Mucosa of descending colon (tissue), 3 donors: Measurements from ENCODE around the gene SLCO1B3. TPM values are rescaled to one million over a fixed set of nuclear protein-coding genes. Genes with fewer than 3 reads are reported as not detected.

Source experiments
- ATAC-seq: fragments of 200-7000 bp; cut with Tn5 transposase; one replicate; pipeline ENCODE4 v1.9.1; 2020; ENCODE audit warnings: mild to moderate bottlenecking, moderate library complexity
- DNase-seq, 3 donors: peaks; one replicate each; pipeline ENCODE4 v3.0.0-alpha.2; 2020
- H3K36me3 ChIP-seq: fragments of 200-600 bp; one replicate; pipeline ENCODE4 v1.8.0; 2021; ENCODE audit warnings: low read depth, mild to moderate bottlenecking
- H3K4me1 ChIP-seq: fragments of 200-600 bp; one replicate; pipeline ENCODE4 v1.8.0; 2021; ENCODE audit warnings: low read depth, mild to moderate bottlenecking
- H3K4me3 ChIP-seq: fragments of 200-600 bp; one replicate; pipeline ENCODE4 v1.8.0; 2021; ENCODE audit warnings: mild to moderate bottlenecking
- H3K9me3 ChIP-seq: fragments of 200-600 bp; one replicate; pipeline ENCODE4 v1.8.0; 2021; ENCODE audit warnings: mild to moderate bottlenecking
- intact Hi-C, 2 donors: fragments of 100-400 bp; cut with DNase I in 1 of 2; cut with micrococcal nuclease in 1 of 2; formaldehyde crosslinking; loops; one replicate each; pipeline versions ENCODE4 v1.11.0 to v1.11.1; 2022; cut with DNase I, micrococcal nuclease
- total RNA-seq, 3 donors: library from RNA; stranded (reverse); fragmentation: NEBNext Ultra II Directional in 2 of 3; extraction: Animal tissue kit (Norgen Biotek cat#: 25700) in 2 of 3; gene quantifications; one replicate each; pipeline versions ENCODE4 v1.2.1 to v1.2.4, GENCODE V29; 2021 to 2023
- TF ChIP-seq, protein P1 (sequence below): fragments of 200-600 bp; IDR thresholded peaks from one replicate; pipeline ENCODE4 v1.8.0; 2022; ENCODE audit warnings: antibody characterized with exemption, mild to moderate bottlenecking
- donor health status: DM: no; HTN: no; CAD: no; lungs with moderate emphysema.
- donor health status: DM: no; HTN: no; CAD: no.
- donor health status: DM: no; HTN: yes; CAD: no.

The SLCO1B3 gene
- total RNA-seq, 3 donors from 2014 or later, result 0.72 TPM; not detected in 2

DNA sequence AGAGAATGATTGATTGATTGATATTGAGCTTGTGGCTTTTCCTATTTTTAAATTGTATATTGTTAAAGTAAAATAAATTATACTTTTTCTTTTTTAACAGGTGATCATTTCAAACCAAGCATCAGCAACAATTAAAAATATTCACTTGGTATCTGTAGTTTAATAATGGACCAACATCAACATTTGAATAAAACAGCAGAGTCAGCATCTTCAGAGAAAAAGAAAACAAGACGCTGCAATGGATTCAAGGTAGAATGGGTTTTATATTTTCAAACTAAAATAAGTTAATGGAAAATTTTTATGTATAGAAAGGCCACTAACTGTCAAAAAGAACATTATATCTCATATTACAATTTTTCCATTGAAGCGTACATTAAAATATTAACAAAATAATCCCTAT, 5.1 kb downstream of the SLCO1B3 start:
- H3K9me3 ChIP-seq, result no peaks in the 10 kb centered on the region
- H3K4me3 ChIP-seq, result no peak overlapping the region
- DNase-seq, result no peak
- H3K36me3 ChIP-seq, result no peaks in the 10 kb centered on the region
- intact Hi-C loops, result no loop called here
- ATAC-seq, result no peak
- TF ChIP-seq, protein P1, sequence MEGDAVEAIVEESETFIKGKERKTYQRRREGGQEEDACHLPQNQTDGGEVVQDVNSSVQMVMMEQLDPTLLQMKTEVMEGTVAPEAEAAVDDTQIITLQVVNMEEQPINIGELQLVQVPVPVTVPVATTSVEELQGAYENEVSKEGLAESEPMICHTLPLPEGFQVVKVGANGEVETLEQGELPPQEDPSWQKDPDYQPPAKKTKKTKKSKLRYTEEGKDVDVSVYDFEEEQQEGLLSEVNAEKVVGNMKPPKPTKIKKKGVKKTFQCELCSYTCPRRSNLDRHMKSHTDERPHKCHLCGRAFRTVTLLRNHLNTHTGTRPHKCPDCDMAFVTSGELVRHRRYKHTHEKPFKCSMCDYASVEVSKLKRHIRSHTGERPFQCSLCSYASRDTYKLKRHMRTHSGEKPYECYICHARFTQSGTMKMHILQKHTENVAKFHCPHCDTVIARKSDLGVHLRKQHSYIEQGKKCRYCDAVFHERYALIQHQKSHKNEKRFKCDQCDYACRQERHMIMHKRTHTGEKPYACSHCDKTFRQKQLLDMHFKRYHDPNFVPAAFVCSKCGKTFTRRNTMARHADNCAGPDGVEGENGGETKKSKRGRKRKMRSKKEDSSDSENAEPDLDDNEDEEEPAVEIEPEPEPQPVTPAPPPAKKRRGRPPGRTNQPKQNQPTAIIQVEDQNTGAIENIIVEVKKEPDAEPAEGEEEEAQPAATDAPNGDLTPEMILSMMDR, result no peak
- H3K4me1 ChIP-seq, result no peaks in the 10 kb centered on the region

DNA sequence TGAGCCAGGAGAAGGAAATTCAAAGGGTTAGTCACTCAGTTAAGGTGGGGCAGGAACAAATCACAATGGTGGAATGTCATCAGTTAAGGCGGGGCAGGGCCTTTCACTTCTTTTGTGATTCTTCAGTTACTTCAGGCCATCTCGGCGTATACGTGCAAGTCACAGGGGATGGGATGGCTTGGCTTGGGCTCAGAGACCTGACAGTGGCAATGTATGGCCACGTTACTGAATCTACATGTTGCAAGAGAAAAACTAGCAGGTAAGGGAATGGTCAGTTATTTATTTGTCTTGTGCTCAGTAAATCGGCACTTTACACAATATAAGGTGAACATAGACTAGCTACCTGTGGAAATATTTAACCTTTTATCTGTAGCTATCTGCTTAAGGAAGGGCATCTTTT, 11.9 kb downstream of the SLCO1B3 start:
- TF ChIP-seq, protein P1, result no peak
- Histone ChIP-seq H3K4me3 (no peak overlapping the region), H3K36me3 (no peaks in the 10 kb centered on the region), H3K9me3 (no peaks in the 10 kb centered on the region), H3K4me1 (no peaks in the 10 kb centered on the region)
- DNase-seq (no peak), ATAC-seq (no peak)
- intact Hi-C loops, result no loop called here

DNA sequence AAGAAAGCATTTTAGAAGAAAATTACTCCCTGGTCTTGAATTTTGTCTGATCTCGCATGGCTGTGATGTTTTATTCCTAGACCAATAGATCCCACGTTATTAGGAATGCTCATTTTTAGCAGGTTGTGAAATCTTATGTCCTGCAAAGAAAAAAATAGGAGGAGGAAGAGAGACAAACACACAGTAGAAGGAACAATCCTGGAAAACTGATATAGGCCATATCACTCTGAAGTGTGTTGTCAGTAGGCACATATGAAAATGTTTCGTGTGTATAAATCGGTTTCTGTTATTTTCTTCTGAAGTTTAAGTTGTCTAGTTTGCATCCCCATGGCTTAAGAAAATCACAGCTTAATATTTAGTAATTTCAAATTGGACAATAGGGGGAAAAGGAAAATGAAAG, 12.4 kb downstream of the SLCO1B3 start:
- Histone ChIP-seq H3K4me3 (no peak overlapping the region), H3K4me1 (no peaks in the 10 kb centered on the region), H3K9me3 (no peaks in the 10 kb centered on the region), H3K36me3 (no peaks in the 10 kb centered on the region)
- TF ChIP-seq, protein P1, result no peak
- DNase-seq (no peak), ATAC-seq (no peak)
- intact Hi-C loops, result no loop called here

DNA sequence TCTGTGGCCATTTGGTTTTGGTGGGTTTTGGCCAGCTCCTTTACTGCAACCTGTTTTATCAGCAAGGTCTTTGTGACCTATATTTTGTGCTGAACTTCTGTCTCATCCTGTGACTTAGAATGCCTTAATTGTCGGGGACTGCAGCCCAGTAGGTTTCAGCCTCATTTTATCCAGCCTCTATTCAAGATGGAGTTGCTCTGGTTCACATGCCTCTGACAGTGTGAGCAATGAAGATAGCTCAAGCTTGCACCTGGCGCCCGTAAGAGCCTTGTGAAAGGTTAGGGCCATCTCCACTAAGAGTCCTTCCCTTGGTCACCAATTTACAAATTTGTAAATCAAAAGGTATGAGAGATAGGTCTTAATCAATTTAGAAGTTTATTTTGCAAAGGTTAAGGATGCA, 19.4 kb downstream of the SLCO1B3 start:
- intact Hi-C loops, result no loop called here
- no peaks in the 10 kb centered on the region for H3K9me3 ChIP-seq
- no peaks in the 10 kb centered on the region for H3K36me3 ChIP-seq
- DNase-seq (no peak), ATAC-seq (no peak)
- no peak overlapping the region for H3K4me3 ChIP-seq
- no peaks in the 10 kb centered on the region for H3K4me1 ChIP-seq
- TF ChIP-seq, protein P1, result no peak

DNA sequence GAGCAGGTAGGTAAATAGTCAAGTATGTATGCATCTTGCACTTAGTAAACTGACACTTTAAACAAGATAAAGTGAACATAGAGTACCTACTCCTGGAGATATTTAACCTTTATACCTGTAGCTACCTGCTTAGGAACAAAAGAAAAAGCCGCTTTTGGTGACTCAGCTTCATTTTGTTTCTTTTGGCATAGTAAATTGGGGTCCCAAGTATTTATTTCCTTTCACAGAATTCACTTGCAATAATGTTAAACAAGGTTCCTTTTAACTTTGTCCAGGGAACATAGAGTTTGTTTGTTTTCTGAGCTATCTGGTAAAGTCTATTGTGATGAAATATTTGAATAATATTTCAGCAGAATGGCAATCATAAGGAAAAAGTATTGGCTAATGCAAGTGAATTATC, 20.0 kb downstream of the SLCO1B3 start:
- Histone ChIP-seq H3K4me1 (no peaks in the 10 kb centered on the region), H3K36me3 (no peaks in the 10 kb centered on the region), H3K4me3 (no peak overlapping the region), H3K9me3 (no peaks in the 10 kb centered on the region)
- DNase-seq (no peak), ATAC-seq (no peak)
- intact Hi-C loops, result no loop called here
- TF ChIP-seq, protein P1, result no peak

DNA sequence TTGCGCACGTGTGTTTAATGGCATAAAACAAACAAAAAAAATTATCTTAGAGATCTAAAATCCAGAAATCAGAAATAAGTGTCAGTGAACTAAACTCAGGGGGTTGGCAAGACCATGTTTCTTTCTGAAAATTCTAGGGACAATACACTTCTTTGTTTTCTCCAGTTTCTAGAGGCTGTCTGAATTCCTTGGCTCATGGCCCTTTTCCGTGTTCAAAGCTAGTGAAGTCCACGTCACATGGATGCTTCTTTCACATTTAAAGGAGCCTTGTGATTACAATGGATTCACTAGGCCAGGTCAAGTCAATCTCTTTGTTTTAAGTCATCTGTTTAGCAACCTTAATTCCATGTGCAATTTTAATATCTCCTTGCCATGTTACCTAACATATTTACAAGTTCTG, 22.4 kb downstream of the SLCO1B3 start:
- H3K36me3 ChIP-seq, result no peaks in the 10 kb centered on the region
- H3K4me1 ChIP-seq, result no peaks in the 10 kb centered on the region
- H3K4me3 ChIP-seq, result no peak overlapping the region
- peak; percentile 53 for ATAC-seq
- no peaks in the 10 kb centered on the region for H3K9me3 ChIP-seq
- TF ChIP-seq, protein P1, result no peak
- intact Hi-C loops, result no loop called here
- peak in 1 of 3 donors; percentile 3 for DNase-seq
